Transverse colon (tissue), 4 donors: Measurements from ENCODE around the gene HSPBP1. TPM values are rescaled to one million over a fixed set of nuclear protein-coding genes. Genes with fewer than 3 reads are reported as not detected.

Experiments
- DNase-seq: peaks from one replicate; pipeline ENCODE4 v3.0.0-alpha.2; 2019
- H3K27ac ChIP-seq, 4 donors: fragments of 200-600 bp; sonication (generic); 2 replicates each; pipeline ENCODE4 v1.5.1; 2016 to 2018; ENCODE audit warnings: inconsistent platforms in 4 of 4
- H3K27me3 ChIP-seq: fragments of 200-600 bp; sonication (generic); 2 replicates; pipeline ENCODE4 v1.5.1; 2017; ENCODE audit warnings: inconsistent platforms
- H3K36me3 ChIP-seq, 4 donors: fragments of 200-600 bp; sonication (generic); 2 replicates each; pipeline ENCODE4 v1.5.1; 2017 to 2019; ENCODE audit warnings: inconsistent platforms in 4 of 4
- H3K4me1 ChIP-seq, 4 donors: fragments of 200-600 bp; sonication (generic); 2 replicates each; pipeline ENCODE4 v1.5.1; 2017 to 2020; ENCODE audit warnings: inconsistent platforms in 4 of 4
- H3K4me3 ChIP-seq, 4 donors: fragments of 200-600 bp; sonication (generic); 1 replicate in 1 of 4; 2 replicates in 3 of 4; pipeline versions ENCODE4 v1.5.1 to v1.6.1; 2017 to 2019; ENCODE audit warnings: inconsistent platforms in 4 of 4
- H3K9me3 ChIP-seq, 2 donors: fragments of 200-600 bp; sonication (generic); 2 replicates each; pipeline ENCODE4 v1.5.1; 2017 to 2019; ENCODE audit warnings: inconsistent platforms in 2 of 2
- EP300 ChIP-seq: sonication (generic); formaldehyde crosslinking; IDR thresholded peaks from one replicate; pipeline ENCODE4 v1.6.1; 2017; ENCODE audit warnings: antibody characterized with exemption, low read depth
- POLR2A ChIP-seq: fragments of 450-650 bp; IDR thresholded peaks from one replicate; pipeline ENCODE4 v1.6.1; 2016; ENCODE audit warnings: antibody characterized with exemption, mild to moderate bottlenecking, moderate library complexity
- POLR2AphosphoS5 ChIP-seq, 3 donors: sonication (generic); formaldehyde crosslinking; IDR thresholded peaks; one replicate each; pipeline ENCODE4 v1.6.1; 2016; ENCODE audit warnings: antibody characterized with exemption in 3 of 3
- WGBS, 2 donors: methylation state at CpG; one replicate each; pipeline ENCODE4 v1.1.5; 2018; ENCODE audit warnings: low coverage in 1 of 2; 5-methylcytosine and 5-hydroxymethylcytosine counted together
- in situ Hi-C, 4 donors: fragments of 200-750 bp; cut with MboI; loops; one replicate each; pipeline versions ENCODE4 v1.15.0 to v1.15.1; 2017; ENCODE audit warnings: low sequenced_read_pairs in 3 of 4, low pct_ligation_motif_present in 1 of 4, low pct_unique_long_range_greater_than_20kb in 1 of 4
- intact Hi-C: fragments of 100-400 bp; cut with DNase I; formaldehyde crosslinking; loops from one replicate; pipeline ENCODE4 v1.15.1; 2023; ENCODE audit warnings: low total_unique reads
- total RNA-seq, 4 donors: library from RNA; depleted of rRNA; stranded (reverse); fragments of >200 nt; gene quantifications; one replicate each; pipeline ENCODE4 v1.1.0, GENCODE V29; 2016
- TF ChIP-seq, protein P1 (sequence below), 5 experiments: fragments of 200-600 bp in 3 of 5; fragments of 450-650 bp in 2 of 5; sonication (generic) in 3 of 5; IDR thresholded peaks; 1 replicate in 2 of 5; 2 replicates in 3 of 5; pipeline ENCODE4 v1.5.1; 2016 to 2017; ENCODE audit warnings: antibody characterized with exemption in 5 of 5, inconsistent platforms in 3 of 5, mild to moderate bottlenecking in 2 of 5, moderate library complexity in 1 of 5

The HSPBP1 gene
- total RNA-seq, 4 donors from 2014 or later = 4.5 to 98.7 (median 27.0) TPM

- Histone ChIP-seq H3K4me1 (peaks cover 12 to 25% (median 15%) of the 10 kb centered on the region in 4 donors), H3K4me3 (no peak overlapping the region), H3K27me3 (no peaks in the 10 kb centered on the region), H3K27ac (peak overlapping the region in 2 of 4 donors; percentile 38 to 44), H3K9me3 (no peaks in the 10 kb centered on the region), H3K36me3 (peaks cover 0 to 14% (median 2%) of the 10 kb centered on the region in 4 donors)
- 74% methylated on average over 11 to 17 of the region's 17 CpGs for WGBS, 2 donors
- intact Hi-C loops (no loop called here), in situ Hi-C loops (loop anchor here in 3 of 4 donors (25.0 kb wide), 2 partner anchors 111 to 136 kb away; partner anchors contain the start of genes UBE2S (in 2 of the 3), RPL28 (in 1 of the 3), TMEM190 (in 1 of the 3) and TMEM238 (in 1 of the 3))
- no peak for DNase-seq
- TF ChIP-seq, protein P1, sequence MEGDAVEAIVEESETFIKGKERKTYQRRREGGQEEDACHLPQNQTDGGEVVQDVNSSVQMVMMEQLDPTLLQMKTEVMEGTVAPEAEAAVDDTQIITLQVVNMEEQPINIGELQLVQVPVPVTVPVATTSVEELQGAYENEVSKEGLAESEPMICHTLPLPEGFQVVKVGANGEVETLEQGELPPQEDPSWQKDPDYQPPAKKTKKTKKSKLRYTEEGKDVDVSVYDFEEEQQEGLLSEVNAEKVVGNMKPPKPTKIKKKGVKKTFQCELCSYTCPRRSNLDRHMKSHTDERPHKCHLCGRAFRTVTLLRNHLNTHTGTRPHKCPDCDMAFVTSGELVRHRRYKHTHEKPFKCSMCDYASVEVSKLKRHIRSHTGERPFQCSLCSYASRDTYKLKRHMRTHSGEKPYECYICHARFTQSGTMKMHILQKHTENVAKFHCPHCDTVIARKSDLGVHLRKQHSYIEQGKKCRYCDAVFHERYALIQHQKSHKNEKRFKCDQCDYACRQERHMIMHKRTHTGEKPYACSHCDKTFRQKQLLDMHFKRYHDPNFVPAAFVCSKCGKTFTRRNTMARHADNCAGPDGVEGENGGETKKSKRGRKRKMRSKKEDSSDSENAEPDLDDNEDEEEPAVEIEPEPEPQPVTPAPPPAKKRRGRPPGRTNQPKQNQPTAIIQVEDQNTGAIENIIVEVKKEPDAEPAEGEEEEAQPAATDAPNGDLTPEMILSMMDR (IDR thresholded peaks at IDR 0.05) = no peak
- no peak for TF ChIP-seq POLR2AphosphoS5 (IDR thresholded peaks at IDR 0.05)
- TF ChIP-seq EP300 = no peak
- no peak for TF ChIP-seq POLR2A
Observed at GRCh38 chr19:55275851-55276719, 3.8 kb downstream of the HSPBP1 start.

- H3K36me3 ChIP-seq = peaks cover 0 to 14% (median 2%) of the 10 kb centered on the region in 4 donors
Observed at GRCh38 chr19:55273978-55274707, 5.8 kb downstream of the HSPBP1 start.

GRCh38 chr19:55272142-55272541, 7.8 kb downstream of the HSPBP1 start:
- no peak overlapping the region for H3K27ac ChIP-seq

More at GRCh38 chr19:55273978-55274707, 5.8 kb downstream of the HSPBP1 start:
- H3K9me3 ChIP-seq = no peaks in the 10 kb centered on the region
- intact Hi-C loops (loop anchor here (5.0 kb wide), 1 partner anchor 1152 kb away; no protein-coding TSS in a partner anchor), in situ Hi-C loops (no loop called here)
- H3K4me3 ChIP-seq = no peak overlapping the region
- H3K27me3 ChIP-seq = no peaks in the 10 kb centered on the region
- H3K4me1 ChIP-seq = peaks cover 2 to 14% (median 3%) of the 10 kb centered on the region in 4 donors
- TF ChIP-seq POLR2AphosphoS5 (IDR thresholded peaks at IDR 0.05) = no peak
- TF ChIP-seq POLR2A = no peak
- TF ChIP-seq, protein P1 (IDR thresholded peaks at IDR 0.05) = no peak
- TF ChIP-seq EP300 = no peak
- 90 to 100% methylated on average over 2 to 27 of the region's 36 CpGs for WGBS, 2 donors
- DNase-seq = no peak
- H3K27ac ChIP-seq = no peak overlapping the region

More at GRCh38 chr19:55272142-55272541, 7.8 kb downstream of the HSPBP1 start:
- H3K36me3 ChIP-seq = peaks cover 0 to 14% (median 2%) of the 10 kb centered on the region in 4 donors
- WGBS, 2 donors = 94 to 100% methylated on average over 1 to 18 of the region's 18 CpGs
- in situ Hi-C loops = no loop called here
- peaks cover 0 to 7% (median 0%) of the 10 kb centered on the region in 4 donors for H3K4me1 ChIP-seq
- DNase-seq = no peak
- no peak overlapping the region for H3K4me3 ChIP-seq
- TF ChIP-seq POLR2AphosphoS5 (IDR thresholded peaks at IDR 0.05) (no peak), EP300 (no peak), POLR2A (no peak)
- TF ChIP-seq, protein P1 (IDR thresholded peaks at IDR 0.05) = no peak
- no peaks in the 10 kb centered on the region for H3K9me3 ChIP-seq
- no peaks in the 10 kb centered on the region for H3K27me3 ChIP-seq
- intact Hi-C loops = loop anchor here (5.0 kb wide), 1 partner anchor 1150 kb away; no protein-coding TSS in a partner anchor
